HG02938 (cell line): Measurements from ENCODE around the gene ANKRD61.
"Not testable (repeated sequence)": the region's sequence is repeated elsewhere in the genome, so short reads cannot be mapped to it uniquely, and the experiment has no call there.

Experiments
- ATAC-seq: cut with Tn5 transposase; IDR thresholded peaks from one replicate; pipeline ENCODE4 v1.9.1; 2021; ENCODE audit warnings: mild to moderate bottlenecking, moderate library complexity; ENCODE audit not compliant: unreplicated experiment

ANKRD61 gene

GRCh38 chr7:6028563-6028962 lies 2.6 kb upstream of the ANKRD61 start:
- no peak for ATAC-seq

- no peak for ATAC-seq
These were observed 391 bp downstream of the ANKRD61 start for GRCh38 chr7:6031567-6031966.

GRCh38 chr7:6032167-6032566 lies 991 bp downstream of the ANKRD61 start:
- no peak for ATAC-seq

GRCh38 chr7:6032641-6033040 lies 1.5 kb downstream of the ANKRD61 start:
- no peak for ATAC-seq

DNA sequence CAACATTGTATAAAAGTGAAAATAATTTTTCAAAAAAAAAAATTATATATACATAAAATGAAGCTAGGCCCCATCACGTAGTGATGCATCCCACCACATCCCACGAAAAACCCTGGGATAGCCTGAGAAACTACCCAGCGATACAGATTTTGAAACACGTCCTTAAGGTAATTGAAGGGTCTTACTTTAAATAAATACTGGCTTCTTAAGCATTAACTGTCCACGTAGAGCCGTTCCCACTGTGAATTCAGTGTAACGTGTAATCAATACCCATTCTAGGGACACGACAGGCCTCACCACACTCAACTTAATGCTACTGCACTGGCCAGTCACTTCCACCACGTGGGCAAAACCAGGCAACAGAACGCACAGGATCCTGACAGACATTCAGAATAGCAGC lies 4.0 kb downstream of the ANKRD61 start:
- no peak for ATAC-seq

DNA sequence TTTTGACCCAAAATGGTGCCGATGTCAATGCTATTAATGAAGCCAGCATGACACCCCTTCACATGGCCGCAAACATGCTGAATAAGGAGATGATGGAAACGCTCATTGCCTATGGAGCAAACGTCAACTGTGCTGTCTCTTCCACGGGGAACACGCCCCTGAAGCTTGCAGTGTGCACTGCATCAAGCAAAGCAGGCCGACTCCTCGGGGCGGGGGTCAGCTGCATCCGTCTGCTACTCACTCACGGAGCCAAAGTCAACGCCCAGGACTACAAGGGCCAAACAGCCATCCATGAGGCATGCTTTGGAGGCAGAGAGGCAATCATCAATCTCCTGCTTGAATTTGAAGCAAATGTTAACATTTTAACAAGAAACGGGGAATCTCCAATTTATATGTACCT lies 4.5 kb downstream of the ANKRD61 start:
- no peak for ATAC-seq

GRCh38 chr7:6049780-6050179 lies 18.6 kb downstream of the ANKRD61 start:
- ATAC-seq, result no peak

DNA sequence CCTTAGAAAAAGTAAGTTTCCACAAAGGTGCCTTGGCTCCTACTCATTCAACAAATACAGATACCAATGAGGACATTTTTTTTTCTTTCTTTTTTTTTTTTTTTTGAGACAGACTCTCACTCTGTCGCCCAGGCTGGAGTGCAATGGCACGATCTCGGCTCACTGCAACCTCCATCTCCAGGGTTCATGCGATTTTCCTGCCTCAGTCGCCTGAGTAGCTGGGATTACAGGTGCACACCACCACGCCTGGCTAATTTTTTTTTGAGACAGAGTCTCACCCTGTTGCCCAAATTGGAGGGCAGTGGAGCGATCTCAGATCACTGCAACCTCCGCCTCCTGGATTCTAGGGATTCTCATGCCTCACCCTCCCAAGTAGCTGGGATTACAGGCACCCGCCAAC lies 20.0 kb downstream of the ANKRD61 start:
- ATAC-seq, result not testable (repeated sequence)

- no peak for ATAC-seq
These were observed 25.4 kb downstream of the ANKRD61 start for GRCh38 chr7:6056616-6057015.

- ATAC-seq, result no peak
These were observed 26.3 kb downstream of the ANKRD61 start for GRCh38 chr7:6057316-6058129.

DNA sequence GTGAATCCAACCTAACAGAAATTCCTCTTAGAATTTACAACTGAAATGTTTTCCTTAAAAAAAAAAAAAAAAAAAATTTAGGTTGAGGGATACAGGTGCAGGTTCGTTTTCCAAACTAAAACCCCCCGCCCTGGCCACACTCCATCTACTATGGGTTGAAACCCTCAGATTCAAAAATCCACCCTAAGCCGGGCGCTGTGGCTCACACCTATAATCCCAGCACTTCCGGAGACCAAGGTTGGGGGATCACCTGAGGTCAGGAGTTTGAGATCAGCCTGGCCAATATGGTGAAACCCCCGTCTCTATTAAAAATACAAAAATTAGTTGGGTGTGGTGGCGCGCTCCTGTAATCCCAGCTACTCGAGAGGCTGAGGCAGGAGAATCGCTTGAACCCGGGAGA lies 28.8 kb downstream of the ANKRD61 start:
- ATAC-seq, result not testable (repeated sequence)

- no peak for ATAC-seq
These were observed 40.2 kb downstream of the ANKRD61 start for GRCh38 chr7:6071406-6071805.

- ATAC-seq, result no peak
These were observed 43.6 kb downstream of the ANKRD61 start for GRCh38 chr7:6074612-6075380.

GRCh38 chr7:6078548-6078947 lies 47.4 kb downstream of the ANKRD61 start:
- ATAC-seq, result no peak

DNA sequence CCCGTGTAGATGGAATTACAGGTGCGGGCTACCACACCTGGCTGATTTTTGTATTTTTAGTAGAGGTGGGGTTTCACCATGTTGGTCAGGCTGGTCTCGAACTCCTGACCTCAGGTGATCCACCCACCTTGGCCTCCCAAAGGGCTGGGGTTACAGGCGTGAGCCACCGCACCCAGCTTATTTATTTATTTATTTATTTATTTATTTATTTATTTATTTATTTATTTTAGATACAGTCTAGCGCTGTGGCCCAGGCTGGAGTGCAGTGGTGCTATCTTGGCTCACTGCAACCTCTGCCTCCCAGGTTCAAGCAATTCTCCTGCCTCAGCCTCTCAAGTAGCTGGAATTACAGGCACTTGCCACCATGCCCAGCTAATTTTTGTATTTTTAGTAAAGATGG lies 51.9 kb downstream of the ANKRD61 start:
- not testable (repeated sequence) for ATAC-seq
